Keratinocyte (primary cell): Measurements from ENCODE around the gene TVP23C. TPM values are rescaled to one million over a fixed set of nuclear protein-coding genes. Genes with fewer than 3 reads are reported as not detected.

Experiments
- DNase-seq: peaks from one replicate; pipeline ENCODE4 v3.0.0-alpha.2; 2011; ENCODE audit warnings: low read depth, missing footprints, low spot score
- FAIRE-seq: peaks from 2 replicates; lab custom pipeline; 2011; peaks lifted over from hg19 to GRCh38; lab: Jason Lieb, UNC
- H2AFZ ChIP-seq: 2 replicates; pipeline ENCODE4 v1.6.0; 2012; ENCODE audit warnings: low read length, control low read depth, inconsistent platforms; ENCODE audit not compliant: control insufficient read depth
- H3K27ac ChIP-seq: 2 replicates; pipeline ENCODE4 v1.5.1; 2011; ENCODE audit warnings: low read length; ENCODE audit not compliant: control insufficient read depth, insufficient read depth
- H3K27me3 ChIP-seq: 3 replicates; pipeline ENCODE4 v1.6.0; 2011; ENCODE audit warnings: low read length; ENCODE audit not compliant: control insufficient read depth, insufficient read depth; ENCODE audit errors: extremely low read depth
- H3K36me3 ChIP-seq, 2 experiments: 2 replicates in 1 of 2; 3 replicates in 1 of 2; pipeline ENCODE4 v1.5.1; 2011; ENCODE audit warnings: low read length in 2 of 2, mild to moderate bottlenecking in 1 of 2; ENCODE audit not compliant: control insufficient read depth in 2 of 2, insufficient read depth in 2 of 2; ENCODE audit errors: extremely low read depth in 1 of 2
- H3K4me1 ChIP-seq: 3 replicates; pipeline ENCODE4 v1.5.1; 2011; ENCODE audit warnings: low read length; ENCODE audit not compliant: control insufficient read depth, insufficient read depth; ENCODE audit errors: extremely low read depth
- H3K4me2 ChIP-seq: 3 replicates; pipeline ENCODE4 v1.6.0; 2011; ENCODE audit warnings: low read depth, low read length; ENCODE audit not compliant: control insufficient read depth, insufficient read depth; ENCODE audit errors: extremely low read depth
- H3K4me3 ChIP-seq, 3 experiments: fragments of 200-600 bp in 1 of 3; sonication (generic) in 1 of 3; 2 replicates in 2 of 3; 3 replicates in 1 of 3; pipeline ENCODE4 v1.5.1; 2011 to 2016; ENCODE audit warnings: low read length in 3 of 3, mild to moderate bottlenecking in 3 of 3, control low read depth in 2 of 3, inconsistent platforms in 1 of 3, low read depth in 1 of 3, mixed read lengths in 1 of 3, mixed run types in 1 of 3, moderate library complexity in 1 of 3; ENCODE audit not compliant: control insufficient read depth in 2 of 3, insufficient read depth in 2 of 3; ENCODE audit errors: extremely low read depth in 1 of 3
- H3K79me2 ChIP-seq: 2 replicates; pipeline ENCODE4 v1.6.0; 2012; ENCODE audit warnings: low read length; ENCODE audit not compliant: control insufficient read depth, insufficient read depth
- H3K9ac ChIP-seq: 3 replicates; pipeline ENCODE4 v1.6.0; 2011; ENCODE audit warnings: low read length; ENCODE audit not compliant: control insufficient read depth, insufficient read depth; ENCODE audit errors: extremely low read depth
- H3K9me1 ChIP-seq: 3 replicates; pipeline ENCODE4 v1.6.0; 2011; ENCODE audit warnings: low read length; ENCODE audit not compliant: control insufficient read depth, insufficient read depth; ENCODE audit errors: extremely low read depth
- H3K9me3 ChIP-seq: 2 replicates; pipeline ENCODE4 v1.5.1; 2012; ENCODE audit warnings: low read depth, low read length; ENCODE audit not compliant: control insufficient read depth
- H4K20me1 ChIP-seq: 3 replicates; pipeline ENCODE4 v1.6.0; 2011; ENCODE audit warnings: low read length; ENCODE audit not compliant: control insufficient read depth, insufficient read depth; ENCODE audit errors: extremely low read depth
- CTCF ChIP-seq, 3 experiments: IDR thresholded peaks in 1 of 3; conservative IDR thresholded peaks in 1 of 3; optimal IDR thresholded peaks in 1 of 3; 2 replicates in 2 of 3; 3 replicates in 1 of 3; pipeline versions ENCODE3 to v1.5.1; 2011; ENCODE audit warnings: low read length in 3 of 3, mild to moderate bottlenecking in 3 of 3, moderate library complexity in 2 of 3, control low read depth in 1 of 3, inconsistent platforms in 1 of 3; ENCODE audit not compliant: insufficient read depth in 2 of 3; ENCODE audit errors: extremely low read depth in 1 of 3
- EZH2 ChIP-seq: IDR thresholded peaks from one replicate; pipeline ENCODE4 v1.6.1; 2012; ENCODE audit warnings: inconsistent platforms, mild to moderate bottlenecking, low read length, moderate library complexity
- dilution Hi-C: fragments of 300-500 bp; cut with MboI; formaldehyde crosslinking; loops from one replicate; pipeline ENCODE4 v1.7.0; 2020; ENCODE audit warnings: low sequenced_read_pairs; ENCODE audit not compliant: extremely low pct_ligation_motif_present
- polyA plus RNA-seq, 5 experiments: library from polyadenylated mRNA; depleted of rRNA in 3 of 5; stranded (reverse) in 3 of 5; stranded (forward) in 1 of 5; unstranded in 1 of 5; fragments of >200 nt; gene quantifications; 1 replicate in 1 of 5; 2 replicates in 3 of 5; 3 replicates in 1 of 5; pipeline versions ENCODE4 v1.2.1 to v1.2.3, GENCODE V29; 2011 to 2012; ENCODE audit warnings: missing spikeins in 2 of 5, low read depth in 1 of 5, low replicate concordance in 1 of 5

TVP23C gene
- polyA plus RNA-seq, 1 donor (not counting 4 experiments of a cell fraction or from before 2014, with no cell fraction given), result 5.7 TPM

- Histone ChIP-seq H3K27me3 (no peaks in the 10 kb centered on the region), H2AFZ (no peak overlapping the region), H3K4me3 (no peak overlapping the region), H3K27ac (no peak overlapping the region), H4K20me1 (no peaks in the 10 kb centered on the region), H3K4me1 (peaks cover 10% of the 10 kb centered on the region), H3K9me1 (no peaks in the 10 kb centered on the region), H3K36me3 (no peaks in the 10 kb centered on the region), H3K9me3 (no peaks in the 10 kb centered on the region), H3K79me2 (no peaks in the 10 kb centered on the region), H3K9ac (no peak overlapping the region), H3K4me2 (no peak overlapping the region)
- dilution Hi-C loops, result no loop called here
- TF ChIP-seq EZH2 (no peak), CTCF (optimal IDR thresholded peaks at IDR 0.05 in 1 of 3, IDR thresholded peaks at IDR 0.05 in 1 of 3, conservative IDR thresholded peaks at IDR 0.05 in 1 of 3; ENCODE audit: extremely low read depth in 1 of 3, insufficient read depth in 2 of 3, low read length in 3 of 3) (no peak)
- DNase-seq, result no peak
- FAIRE-seq, result no peak
These were observed 61.5 kb downstream of the TVP23C start for GRCh38 chr17:15501793-15502192.

GRCh38 chr17:15501282-15501681, 62.0 kb downstream of the TVP23C start:
- FAIRE-seq, result no peak
- no peak overlapping the region for H3K27ac ChIP-seq
- no peak for DNase-seq

More at GRCh38 chr17:15501282-15501681, 62.0 kb downstream of the TVP23C start:
- Histone ChIP-seq H4K20me1 (no peaks in the 10 kb centered on the region), H3K27me3 (no peaks in the 10 kb centered on the region), H3K4me1 (peaks cover 10% of the 10 kb centered on the region), H3K36me3 (peaks cover 0 to 1% of the 10 kb centered on the region in 2 experiments), H3K9ac (no peak overlapping the region), H3K4me2 (no peak overlapping the region), H3K4me3 (no peak overlapping the region), H3K79me2 (no peaks in the 10 kb centered on the region), H3K9me3 (no peaks in the 10 kb centered on the region), H2AFZ (no peak overlapping the region), H3K9me1 (no peaks in the 10 kb centered on the region)
- TF ChIP-seq EZH2 (no peak), CTCF (optimal IDR thresholded peaks at IDR 0.05 in 1 of 3, IDR thresholded peaks at IDR 0.05 in 1 of 3, conservative IDR thresholded peaks at IDR 0.05 in 1 of 3; ENCODE audit: extremely low read depth in 1 of 3, insufficient read depth in 2 of 3, low read length in 3 of 3) (no peak)
- dilution Hi-C loops, result no loop called here
